ENCODE measurements around the gene UPK1B.
"Not testable (repeated sequence)": the region's sequence is repeated elsewhere in the genome, so short reads cannot be mapped to it uniquely, and the experiment has no call there.

UPK1B gene

GRCh38 chr3:119173325-119173724, at the start of gene UPK1B:
Gene UPK1B (plus strand): TSS chr3:119173598. CDS start chr3:119186742, 13,144 bp downstream.
- DNase-seq (ENCODE audit: low spot score): peak; percentile 79

- no peak for DNase-seq (ENCODE audit: low spot score)
Observed at GRCh38 chr3:119125342-119125741, 48.1 kb upstream of the UPK1B start.

GRCh38 chr3:119125742-119126504, 47.5 kb upstream of the UPK1B start:
- DNase-seq (ENCODE audit: low spot score): no peak

GRCh38 chr3:119130291-119130690, 43.1 kb upstream of the UPK1B start:
- DNase-seq (ENCODE audit: low spot score): not testable (repeated sequence)

- DNase-seq (ENCODE audit: low spot score): not testable (repeated sequence)
Observed at GRCh38 chr3:119132291-119132690, 41.1 kb upstream of the UPK1B start.

- not testable (repeated sequence) for DNase-seq (ENCODE audit: low spot score)
Observed at GRCh38 chr3:119139360-119139759, 34.0 kb upstream of the UPK1B start.

GRCh38 chr3:119140466-119140865, 32.9 kb upstream of the UPK1B start:
- no peak for DNase-seq (ENCODE audit: low spot score)

- DNase-seq (ENCODE audit: low spot score): no peak
Observed at GRCh38 chr3:119145128-119145499, 28.3 kb upstream of the UPK1B start.

- peak; percentile 9 for DNase-seq (ENCODE audit: low spot score)
Observed at GRCh38 chr3:119145500-119146167, 27.8 kb upstream of the UPK1B start, which contains the start of gene TEX55. Gene TEX55 (plus strand): TSS chr3:119146165. CDS start chr3:119146190, 25 bp downstream.

- DNase-seq (ENCODE audit: low spot score): no peak
Observed at GRCh38 chr3:119146578-119147375, 26.6 kb upstream of the UPK1B start.

- no peak for DNase-seq (ENCODE audit: low spot score)
Observed at GRCh38 chr3:119147494-119147893, 25.9 kb upstream of the UPK1B start.

GRCh38 chr3:119148493-119149180, 24.8 kb upstream of the UPK1B start:
- DNase-seq (ENCODE audit: low spot score): no peak

GRCh38 chr3:119149484-119149883, 23.9 kb upstream of the UPK1B start:
- DNase-seq (ENCODE audit: low spot score): no peak

GRCh38 chr3:119156868-119157267, 16.5 kb upstream of the UPK1B start:
- no peak for DNase-seq (ENCODE audit: low spot score)

- DNase-seq (ENCODE audit: low spot score): no peak
Observed at GRCh38 chr3:119157971-119158370, 15.4 kb upstream of the UPK1B start.

- DNase-seq (ENCODE audit: low spot score): no peak
Observed at GRCh38 chr3:119160361-119160760, 13.0 kb upstream of the UPK1B start.

- no peak for DNase-seq (ENCODE audit: low spot score)
Observed at GRCh38 chr3:119160815-119161214, 12.6 kb upstream of the UPK1B start.

- DNase-seq (ENCODE audit: low spot score): no peak
Observed at GRCh38 chr3:119161240-119161639, 12.2 kb upstream of the UPK1B start.

- DNase-seq (ENCODE audit: low spot score): not testable (repeated sequence)
Observed at GRCh38 chr3:119164745-119165144, 8.7 kb upstream of the UPK1B start.

GRCh38 chr3:119170821-119171220, 2.6 kb upstream of the UPK1B start:
- DNase-seq (ENCODE audit: low spot score): no peak

GRCh38 chr3:119175872-119176756, 2.7 kb downstream of the UPK1B start:
- no peak for DNase-seq (ENCODE audit: low spot score)
